ENCODE data around the gene CNFN.

DNA sequence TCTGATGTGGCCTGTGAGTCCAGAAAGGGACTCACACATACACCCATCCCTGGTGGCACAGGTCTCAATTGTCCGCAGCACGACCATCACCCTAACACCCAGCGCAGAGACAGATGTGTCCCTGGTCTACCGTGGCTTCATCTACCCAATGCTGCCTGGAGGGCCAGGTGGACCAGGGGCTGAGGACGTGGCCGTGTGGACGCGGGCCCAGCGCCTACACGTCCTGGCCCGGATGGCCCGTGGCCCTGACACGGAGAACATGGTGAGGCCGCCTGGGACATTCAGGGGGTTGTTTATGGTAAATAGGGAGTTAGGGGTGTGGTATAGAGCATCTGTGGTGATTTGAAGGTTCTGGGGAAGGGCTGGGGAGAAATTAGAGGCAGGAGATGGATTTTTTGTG is 41.9 kb downstream of the CNFN start:
- TF ChIP-seq YY1 (IDR thresholded peaks at IDR 0.05; ENCODE audit: insufficient read depth, insufficient read length) (no peak), SUZ12 (IDR thresholded peaks at IDR 0.05; ENCODE audit: extremely low read depth, insufficient read depth, insufficient read length) (no peak), ZNF274 (IDR thresholded peaks at IDR 0.05; ENCODE audit: low read depth, low read length) (no peak)

Data from NT2/D1 (cell line).